ENCODE data around the gene HS3ST2. TPM values are rescaled to one million over a fixed set of nuclear protein-coding genes. Genes with fewer than 3 reads are reported as not detected.

Gene HS3ST2
- polyA plus RNA-seq, 2 donors = 0.08 TPM

- no peaks in the 10 kb centered on the region for H3K27me3 ChIP-seq (ENCODE audit: control insufficient read depth in 1 of 2, insufficient read depth in 2 of 2, low read length in 2 of 2)
- no peak overlapping the region for H3K4me3 ChIP-seq (ENCODE audit: low read depth in 1 of 2, low read length in 2 of 2)
- 48 to 52% methylated on average over 2 of the region's 2 CpGs for WGBS, 2 donors
- no peaks in the 10 kb centered on the region for H3K4me1 ChIP-seq (ENCODE audit: control insufficient read depth in 2 of 2, insufficient read depth in 2 of 2, low read length in 1 of 2)
- H3K36me3 ChIP-seq (ENCODE audit: control insufficient read depth in 2 of 2, insufficient read depth in 2 of 2, low read length in 1 of 2) = no peaks in the 10 kb centered on the region
- H3K27ac ChIP-seq (ENCODE audit: low read depth in 2 of 2, low read length in 1 of 2) = no peak overlapping the region
- no peaks in the 10 kb centered on the region for H3K9me3 ChIP-seq (ENCODE audit: control insufficient read depth in 2 of 2, insufficient read depth in 1 of 2, low read depth in 1 of 2, low read length in 1 of 2)
Measured at GRCh38 chr16:22843856-22844255, 29.9 kb downstream of the HS3ST2 start.

- Histone ChIP-seq H3K36me3 (ENCODE audit: control insufficient read depth in 2 of 2, insufficient read depth in 2 of 2, low read length in 1 of 2) (no peaks in the 10 kb centered on the region), H3K9me3 (ENCODE audit: control insufficient read depth in 2 of 2, insufficient read depth in 1 of 2, low read depth in 1 of 2, low read length in 1 of 2) (no peaks in the 10 kb centered on the region), H3K27ac (ENCODE audit: low read depth in 2 of 2, low read length in 1 of 2) (no peak overlapping the region), H3K27me3 (ENCODE audit: control insufficient read depth in 1 of 2, insufficient read depth in 2 of 2, low read length in 2 of 2) (no peaks in the 10 kb centered on the region), H3K4me3 (ENCODE audit: low read depth in 1 of 2, low read length in 2 of 2) (no peak overlapping the region), H3K4me1 (ENCODE audit: control insufficient read depth in 2 of 2, insufficient read depth in 2 of 2, low read length in 1 of 2) (no peaks in the 10 kb centered on the region)
- WGBS, 2 donors = 71 to 74% methylated on average over 3 of the region's 3 CpGs
Measured at GRCh38 chr16:22844416-22844815, 30.5 kb downstream of the HS3ST2 start.

- Histone ChIP-seq H3K27ac (ENCODE audit: low read depth in 2 of 2, low read length in 1 of 2) (no peak overlapping the region), H3K27me3 (ENCODE audit: control insufficient read depth in 1 of 2, insufficient read depth in 2 of 2, low read length in 2 of 2) (no peaks in the 10 kb centered on the region), H3K36me3 (ENCODE audit: control insufficient read depth in 2 of 2, insufficient read depth in 2 of 2, low read length in 1 of 2) (no peaks in the 10 kb centered on the region), H3K9me3 (ENCODE audit: control insufficient read depth in 2 of 2, insufficient read depth in 1 of 2, low read depth in 1 of 2, low read length in 1 of 2) (no peaks in the 10 kb centered on the region), H3K4me3 (ENCODE audit: low read depth in 1 of 2, low read length in 2 of 2) (no peak overlapping the region), H3K4me1 (ENCODE audit: control insufficient read depth in 2 of 2, insufficient read depth in 2 of 2, low read length in 1 of 2) (no peaks in the 10 kb centered on the region)
- WGBS, 2 donors = 73 to 85% methylated on average over 3 of the region's 3 CpGs
Measured at GRCh38 chr16:22847100-22847499, 33.1 kb downstream of the HS3ST2 start.

- no peaks in the 10 kb centered on the region for H3K9me3 ChIP-seq (ENCODE audit: control insufficient read depth in 2 of 2, insufficient read depth in 1 of 2, low read depth in 1 of 2, low read length in 1 of 2)
- H3K36me3 ChIP-seq (ENCODE audit: control insufficient read depth in 2 of 2, insufficient read depth in 2 of 2, low read length in 1 of 2) = no peaks in the 10 kb centered on the region
- H3K27ac ChIP-seq (ENCODE audit: low read depth in 2 of 2, low read length in 1 of 2) = no peak overlapping the region
- no peaks in the 10 kb centered on the region for H3K4me1 ChIP-seq (ENCODE audit: control insufficient read depth in 2 of 2, insufficient read depth in 2 of 2, low read length in 1 of 2)
- WGBS, 2 donors = 92 to 93% methylated on average over 2 of the region's 2 CpGs
- H3K4me3 ChIP-seq (ENCODE audit: low read depth in 1 of 2, low read length in 2 of 2) = no peak overlapping the region
- H3K27me3 ChIP-seq (ENCODE audit: control insufficient read depth in 1 of 2, insufficient read depth in 2 of 2, low read length in 2 of 2) = no peaks in the 10 kb centered on the region
Measured at GRCh38 chr16:22847690-22848089, 33.7 kb downstream of the HS3ST2 start.

GRCh38 chr16:22848451-22848850, 34.5 kb downstream of the HS3ST2 start:
- H3K36me3 ChIP-seq (ENCODE audit: control insufficient read depth in 2 of 2, insufficient read depth in 2 of 2, low read length in 1 of 2) = no peaks in the 10 kb centered on the region
- no peaks in the 10 kb centered on the region for H3K9me3 ChIP-seq (ENCODE audit: control insufficient read depth in 2 of 2, insufficient read depth in 1 of 2, low read depth in 1 of 2, low read length in 1 of 2)
- no peak overlapping the region for H3K27ac ChIP-seq (ENCODE audit: low read depth in 2 of 2, low read length in 1 of 2)
- no peaks in the 10 kb centered on the region for H3K27me3 ChIP-seq (ENCODE audit: control insufficient read depth in 1 of 2, insufficient read depth in 2 of 2, low read length in 2 of 2)
- H3K4me3 ChIP-seq (ENCODE audit: low read depth in 1 of 2, low read length in 2 of 2) = no peak overlapping the region
- no peaks in the 10 kb centered on the region for H3K4me1 ChIP-seq (ENCODE audit: control insufficient read depth in 2 of 2, insufficient read depth in 2 of 2, low read length in 1 of 2)
- WGBS, 2 donors = 39 to 40% methylated on average over 4 of the region's 4 CpGs

- no peak overlapping the region for H3K4me3 ChIP-seq (ENCODE audit: low read depth in 1 of 2, low read length in 2 of 2)
- no peaks in the 10 kb centered on the region for H3K4me1 ChIP-seq (ENCODE audit: control insufficient read depth in 2 of 2, insufficient read depth in 2 of 2, low read length in 1 of 2)
- no peaks in the 10 kb centered on the region for H3K9me3 ChIP-seq (ENCODE audit: control insufficient read depth in 2 of 2, insufficient read depth in 1 of 2, low read depth in 1 of 2, low read length in 1 of 2)
- WGBS, 2 donors = 90 to 91% methylated on average over 2 of the region's 2 CpGs
- no peak overlapping the region for H3K27ac ChIP-seq (ENCODE audit: low read depth in 2 of 2, low read length in 1 of 2)
- H3K27me3 ChIP-seq (ENCODE audit: control insufficient read depth in 1 of 2, insufficient read depth in 2 of 2, low read length in 2 of 2) = no peaks in the 10 kb centered on the region
- H3K36me3 ChIP-seq (ENCODE audit: control insufficient read depth in 2 of 2, insufficient read depth in 2 of 2, low read length in 1 of 2) = no peaks in the 10 kb centered on the region
Measured at GRCh38 chr16:22849517-22849916, 35.6 kb downstream of the HS3ST2 start.

GRCh38 chr16:22855231-22855630, 41.3 kb downstream of the HS3ST2 start:
- Histone ChIP-seq H3K9me3 (ENCODE audit: control insufficient read depth in 2 of 2, insufficient read depth in 1 of 2, low read depth in 1 of 2, low read length in 1 of 2) (no peaks in the 10 kb centered on the region), H3K27me3 (ENCODE audit: control insufficient read depth in 1 of 2, insufficient read depth in 2 of 2, low read length in 2 of 2) (no peaks in the 10 kb centered on the region), H3K36me3 (ENCODE audit: control insufficient read depth in 2 of 2, insufficient read depth in 2 of 2, low read length in 1 of 2) (no peaks in the 10 kb centered on the region), H3K4me1 (ENCODE audit: control insufficient read depth in 2 of 2, insufficient read depth in 2 of 2, low read length in 1 of 2) (no peaks in the 10 kb centered on the region), H3K27ac (ENCODE audit: low read depth in 2 of 2, low read length in 1 of 2) (no peak overlapping the region), H3K4me3 (ENCODE audit: low read depth in 1 of 2, low read length in 2 of 2) (no peak overlapping the region)
- 51 to 54% methylated on average over 2 of the region's 2 CpGs for WGBS, 2 donors

- H3K9me3 ChIP-seq (ENCODE audit: control insufficient read depth in 2 of 2, insufficient read depth in 1 of 2, low read depth in 1 of 2, low read length in 1 of 2) = no peaks in the 10 kb centered on the region
- no peaks in the 10 kb centered on the region for H3K27me3 ChIP-seq (ENCODE audit: control insufficient read depth in 1 of 2, insufficient read depth in 2 of 2, low read length in 2 of 2)
- no peak overlapping the region for H3K27ac ChIP-seq (ENCODE audit: low read depth in 2 of 2, low read length in 1 of 2)
- no peaks in the 10 kb centered on the region for H3K4me1 ChIP-seq (ENCODE audit: control insufficient read depth in 2 of 2, insufficient read depth in 2 of 2, low read length in 1 of 2)
- no peak overlapping the region for H3K4me3 ChIP-seq (ENCODE audit: low read depth in 1 of 2, low read length in 2 of 2)
- no peaks in the 10 kb centered on the region for H3K36me3 ChIP-seq (ENCODE audit: control insufficient read depth in 2 of 2, insufficient read depth in 2 of 2, low read length in 1 of 2)
- WGBS, 2 donors = 73 to 74% methylated on average over 12 of the region's 12 CpGs
Measured at GRCh38 chr16:22857296-22858025, 43.5 kb downstream of the HS3ST2 start.

GRCh38 chr16:22859925-22860324, 46.0 kb downstream of the HS3ST2 start:
- H3K27me3 ChIP-seq (ENCODE audit: control insufficient read depth in 1 of 2, insufficient read depth in 2 of 2, low read length in 2 of 2) = no peaks in the 10 kb centered on the region
- H3K4me3 ChIP-seq (ENCODE audit: low read depth in 1 of 2, low read length in 2 of 2) = no peak overlapping the region
- H3K27ac ChIP-seq (ENCODE audit: low read depth in 2 of 2, low read length in 1 of 2) = no peak overlapping the region
- no peaks in the 10 kb centered on the region for H3K4me1 ChIP-seq (ENCODE audit: control insufficient read depth in 2 of 2, insufficient read depth in 2 of 2, low read length in 1 of 2)
- H3K9me3 ChIP-seq (ENCODE audit: control insufficient read depth in 2 of 2, insufficient read depth in 1 of 2, low read depth in 1 of 2, low read length in 1 of 2) = no peaks in the 10 kb centered on the region
- H3K36me3 ChIP-seq (ENCODE audit: control insufficient read depth in 2 of 2, insufficient read depth in 2 of 2, low read length in 1 of 2) = no peaks in the 10 kb centered on the region
- WGBS, 2 donors = 76 to 81% methylated on average over 4 of the region's 4 CpGs

GRCh38 chr16:22861580-22861979, 47.6 kb downstream of the HS3ST2 start:
- no peaks in the 10 kb centered on the region for H3K36me3 ChIP-seq (ENCODE audit: control insufficient read depth in 2 of 2, insufficient read depth in 2 of 2, low read length in 1 of 2)
- H3K4me1 ChIP-seq (ENCODE audit: control insufficient read depth in 2 of 2, insufficient read depth in 2 of 2, low read length in 1 of 2) = no peaks in the 10 kb centered on the region
- H3K4me3 ChIP-seq (ENCODE audit: low read depth in 1 of 2, low read length in 2 of 2) = no peak overlapping the region
- 63 to 79% methylated on average over 3 of the region's 3 CpGs for WGBS, 2 donors
- no peaks in the 10 kb centered on the region for H3K27me3 ChIP-seq (ENCODE audit: control insufficient read depth in 1 of 2, insufficient read depth in 2 of 2, low read length in 2 of 2)
- no peaks in the 10 kb centered on the region for H3K9me3 ChIP-seq (ENCODE audit: control insufficient read depth in 2 of 2, insufficient read depth in 1 of 2, low read depth in 1 of 2, low read length in 1 of 2)
- no peak overlapping the region for H3K27ac ChIP-seq (ENCODE audit: low read depth in 2 of 2, low read length in 1 of 2)

Data from esophagus (tissue), 2 donors.